HCEC 1CT (cell line): ENCODE data around the gene PCK2.

Source experiments
- DNase-seq: peaks from one replicate; pipeline ENCODE4 v3.0.0-alpha.2; 2017

PCK2 gene

GRCh38 chr14:24062216-24062980 is 31.7 kb upstream of the PCK2 start:
- no peak for DNase-seq

- DNase-seq, result no peak
These were observed 30.8 kb upstream of the PCK2 start for GRCh38 chr14:24063263-24063836.

GRCh38 chr14:24064091-24064795 is 29.9 kb upstream of the PCK2 start:
- no peak for DNase-seq

- no peak for DNase-seq
These were observed 29.3 kb upstream of the PCK2 start for GRCh38 chr14:24064856-24065255.

- DNase-seq, result no peak
These were observed 28.7 kb upstream of the PCK2 start for GRCh38 chr14:24065408-24065807.

GRCh38 chr14:24066496-24067132 is 27.5 kb upstream of the PCK2 start:
- DNase-seq, result no peak

- DNase-seq, result no peak
These were observed 26.7 kb upstream of the PCK2 start for GRCh38 chr14:24067133-24068082.

- DNase-seq, result no peak
These were observed 25.2 kb upstream of the PCK2 start for GRCh38 chr14:24068711-24069410.

GRCh38 chr14:24069411-24069735 is 24.7 kb upstream of the PCK2 start:
- no peak for DNase-seq

- no peak for DNase-seq
These were observed 23.6 kb upstream of the PCK2 start for GRCh38 chr14:24070285-24071143.

- no peak for DNase-seq
These were observed 22.9 kb upstream of the PCK2 start, which contains the start of gene CPNE6 for GRCh38 chr14:24071144-24071697. TSS of gene CPNE6 (plus strand) at chr14:24071562. CDS start at chr14:24072937, 1,375 bp downstream.

GRCh38 chr14:24071836-24072430 is 22.2 kb upstream of the PCK2 start:
- DNase-seq, result no peak

GRCh38 chr14:24072436-24072835 is 21.7 kb upstream of the PCK2 start:
- no peak for DNase-seq

GRCh38 chr14:24072881-24073877 is 20.9 kb upstream of the PCK2 start:
- DNase-seq, result no peak

GRCh38 chr14:24074625-24075484 is 19.3 kb upstream of the PCK2 start:
- no peak for DNase-seq

- no peak for DNase-seq
These were observed 18.4 kb upstream of the PCK2 start for GRCh38 chr14:24075485-24076301.

GRCh38 chr14:24076302-24076601 is 17.9 kb upstream of the PCK2 start:
- DNase-seq, result no peak
